Uterus (tissue), 2 donors: ENCODE measurements around the gene SLC22A7.

Source experiments
- CTCF ChIP-seq, 4 experiments: fragments of 200-600 bp in 2 of 4; fragments of 450-650 bp in 2 of 4; sonication (generic) in 2 of 4; IDR thresholded peaks; one replicate each; pipeline ENCODE4 v1.5.1; 2016 to 2019; ENCODE audit warnings: antibody characterized with exemption in 4 of 4, mild to moderate bottlenecking in 2 of 4, moderate library complexity in 1 of 4
- POLR2A ChIP-seq, 2 donors: fragments of 450-650 bp; IDR thresholded peaks; one replicate each; pipeline ENCODE4 v1.6.1; 2016; ENCODE audit warnings: antibody characterized with exemption in 2 of 2, mild to moderate bottlenecking in 1 of 2, moderate library complexity in 1 of 2

- TF ChIP-seq CTCF (IDR thresholded peaks at IDR 0.05) (no peak), POLR2A (IDR thresholded peaks at IDR 0.05) (no peak)
These were observed 3.2 kb downstream of the SLC22A7 start for GRCh38 chr6:43301081-43301870.
